Smooth muscle cell (in vitro differentiated cells): ENCODE results near the gene TASP1. TPM values are rescaled to one million over a fixed set of nuclear protein-coding genes. Genes with fewer than 3 reads are reported as not detected.
"Not testable (repeated sequence)": the region's sequence is repeated elsewhere in the genome, so short reads cannot be mapped to it uniquely, and the experiment has no call there.

Source experiments
- DNase-seq: peaks from one replicate; lab custom pipeline; 2025; ENCODE audit not compliant: unreplicated experiment; lab: John Stamatoyannopoulos, UW
- H2AFZ ChIP-seq: fragments of 200-600 bp; sonication (generic); 2 replicates; pipeline ENCODE4 v1.6.0; 2016; ENCODE audit warnings: antibody characterized with exemption, low read depth, mild to moderate bottlenecking
- H3F3A ChIP-seq: fragments of 200-600 bp; sonication (generic); 2 replicates; pipeline ENCODE4 v1.6.0; 2017; ENCODE audit warnings: antibody characterized with exemption, low read depth
- H3K27ac ChIP-seq: fragments of 200-600 bp; sonication (generic); 2 replicates; pipeline ENCODE4 v1.5.1; 2016; ENCODE audit warnings: low read depth, mild to moderate bottlenecking
- H3K27me3 ChIP-seq: fragments of 200-600 bp; sonication (generic); 2 replicates; pipeline ENCODE4 v1.6.1; 2016; ENCODE audit warnings: low read depth, mild to moderate bottlenecking
- H3K36me3 ChIP-seq: fragments of 200-600 bp; sonication (generic); 2 replicates; pipeline ENCODE4 v1.5.1; 2016; ENCODE audit warnings: low read depth
- H3K4me1 ChIP-seq: fragments of 200-600 bp; sonication (generic); 2 replicates; pipeline ENCODE4 v1.5.1; 2016; ENCODE audit warnings: low read depth
- H3K4me2 ChIP-seq: fragments of 200-600 bp; sonication (generic); 2 replicates; pipeline ENCODE4 v1.6.0; 2016; ENCODE audit warnings: mild to moderate bottlenecking
- H3K4me3 ChIP-seq: fragments of 200-600 bp; sonication (generic); 2 replicates; pipeline ENCODE4 v1.5.1; 2016; ENCODE audit warnings: mild to moderate bottlenecking
- H3K79me2 ChIP-seq: fragments of 200-600 bp; sonication (generic); 2 replicates; pipeline ENCODE4 v1.6.0; 2016; ENCODE audit warnings: low read depth, mild to moderate bottlenecking
- H3K9ac ChIP-seq: fragments of 200-600 bp; sonication (generic); 2 replicates; pipeline ENCODE4 v1.6.0; 2016; ENCODE audit warnings: low read depth
- H3K9me3 ChIP-seq: fragments of 200-600 bp; sonication (generic); replicated peaks from 2 replicates; pipeline ENCODE4 v1.5.1; 2016; ENCODE audit warnings: low read depth
- H4K20me1 ChIP-seq: fragments of 200-600 bp; sonication (generic); 2 replicates; pipeline ENCODE4 v1.6.0; 2016; ENCODE audit warnings: low read depth
- CTCF ChIP-seq: fragments of 200-600 bp; sonication (generic); IDR thresholded peaks from 2 replicates; pipeline ENCODE4 v1.5.1; 2017; ENCODE audit warnings: borderline replicate concordance, mild to moderate bottlenecking, antibody characterized with exemption; ENCODE audit not compliant: insufficient read depth, poor library complexity, severe bottlenecking
- WGBS: methylation state at CpG from one replicate; pipeline ENCODE4 v1.1.7; 2016; ENCODE audit warnings: low lambda C conversion rate; 5-methylcytosine and 5-hydroxymethylcytosine counted together
- polyA plus RNA-seq: library from polyadenylated mRNA; unstranded; fragments of >200 nt; fragmentation: Nextera tagmentation; extraction: Ambion mirVana; gene quantifications from 2 replicates; pipeline ENCODE4 v1.2.1, GENCODE V29; 2016
- total RNA-seq: library from RNA; depleted of rRNA; stranded (reverse); fragments of >200 nt; gene quantifications from 2 replicates; pipeline ENCODE4 v1.2.3, GENCODE V29; 2014

Gene TASP1
- total and polyA plus RNA-seq, 2 experiments from 2014 or later, result 6.4 to 17.5 TPM

- TF ChIP-seq CTCF, result no peak
Measured at GRCh38 chr20:13665709-13666395, 27.1 kb upstream of the TASP1 start.

GRCh38 chr20:13661070-13661685, 22.4 kb upstream of the TASP1 start:
- Histone ChIP-seq H3K27me3 (no peaks in the 10 kb centered on the region), H2AFZ (no peak overlapping the region), H3K79me2 (no peaks in the 10 kb centered on the region), H3K4me1 (no peaks in the 10 kb centered on the region), H3K27ac (no peak overlapping the region), H3K4me3 (no peak overlapping the region), H4K20me1 (no peaks in the 10 kb centered on the region), H3K36me3 (no peaks in the 10 kb centered on the region), H3K9me3 (no peaks in the 10 kb centered on the region), H3K4me2 (no peak overlapping the region), H3K9ac (no peak overlapping the region), H3F3A (no peaks in the 10 kb centered on the region)
- DNase-seq, result no peak
- 83% methylated on average over 11 of the region's 11 CpGs for WGBS
- TF ChIP-seq CTCF, result no peak

More at GRCh38 chr20:13665709-13666395, 27.1 kb upstream of the TASP1 start:
- Histone ChIP-seq H4K20me1 (no peaks in the 10 kb centered on the region), H3K9me3 (no peaks in the 10 kb centered on the region), H3K4me1 (no peaks in the 10 kb centered on the region), H2AFZ (no peak overlapping the region), H3K4me3 (no peak overlapping the region), H3K27ac (no peak overlapping the region), H3K27me3 (no peaks in the 10 kb centered on the region), H3K4me2 (no peak overlapping the region), H3K79me2 (no peaks in the 10 kb centered on the region), H3K9ac (no peak overlapping the region), H3F3A (no peaks in the 10 kb centered on the region), H3K36me3 (no peaks in the 10 kb centered on the region)
- no peak for DNase-seq
- WGBS, result 90% methylated on average over 7 of the region's 7 CpGs

- Histone ChIP-seq H3K27ac (no peak overlapping the region), H2AFZ (no peak overlapping the region), H4K20me1 (no peaks in the 10 kb centered on the region), H3K36me3 (no peaks in the 10 kb centered on the region), H3K4me3 (no peak overlapping the region), H3K79me2 (no peaks in the 10 kb centered on the region), H3K4me1 (no peaks in the 10 kb centered on the region), H3K4me2 (no peak overlapping the region), H3F3A (no peaks in the 10 kb centered on the region), H3K27me3 (no peaks in the 10 kb centered on the region), H3K9me3 (no peaks in the 10 kb centered on the region), H3K9ac (no peak overlapping the region)
- no peak for DNase-seq
- no peak for TF ChIP-seq CTCF
- 93% methylated on average over 3 of the region's 3 CpGs for WGBS
Measured at GRCh38 chr20:13659288-13659687, 20.6 kb upstream of the TASP1 start.

GRCh38 chr20:13658060-13658459, 19.3 kb upstream of the TASP1 start:
- not testable (repeated sequence) for H3K36me3 ChIP-seq, H3K27me3 ChIP-seq, H3K9me3 ChIP-seq, H3K79me2 ChIP-seq, H3K4me2 ChIP-seq, DNase-seq, H2AFZ ChIP-seq, H3K9ac ChIP-seq, H3F3A ChIP-seq, H4K20me1 ChIP-seq, H3K4me3 ChIP-seq, H3K27ac ChIP-seq, H3K4me1 ChIP-seq
- WGBS, result 96% methylated on average over 5 of the region's 5 CpGs
